Activated T-helper 17 cell treated with anti-CD3 and anti-CD28 coated beads, Interleukin-2, amount 50 U/mL, for 72 hours (primary cell): ENCODE data around the gene SRRM2. TPM values are rescaled to one million over a fixed set of nuclear protein-coding genes. Genes with fewer than 3 reads are reported as not detected.
A peak's percentile ranks its signal among the peaks of the same experiment; 100 is the strongest.

Source experiments
- ATAC-seq: fragments of 150-1000 bp; cut with Tn5 transposase; replicated peaks from 2 replicates; pipeline ENCODE4 v1.10.0; 2021; ENCODE audit warnings: mild to moderate bottlenecking, moderate library complexity
- H3K27ac Mint-ChIP-seq: one replicate; pipeline ENCODE4 v1.8.0; 2022; ENCODE audit warnings: mixed read lengths
- H3K27me3 Mint-ChIP-seq: one replicate; pipeline ENCODE4 v1.8.0; 2022; ENCODE audit warnings: mixed read lengths
- H3K36me3 Mint-ChIP-seq: one replicate; pipeline ENCODE4 v1.8.0; 2022; ENCODE audit warnings: low read depth, mild to moderate bottlenecking, mixed read lengths
- H3K4me1 Mint-ChIP-seq: one replicate; pipeline ENCODE4 v1.8.0; 2022; ENCODE audit warnings: mixed read lengths
- H3K4me3 Mint-ChIP-seq: one replicate; pipeline ENCODE4 v1.8.0; 2022; ENCODE audit warnings: mild to moderate bottlenecking, mixed read lengths
- H3K9me3 Mint-ChIP-seq: one replicate; pipeline ENCODE4 v1.8.0; 2022; ENCODE audit warnings: mixed read lengths
- total RNA-seq, 2 donors: library from RNA; stranded (reverse); gene quantifications; one replicate each; pipeline ENCODE4 v1.2.3, GENCODE V29; 2022

SRRM2 gene
- total RNA-seq, 2 donors from 2014 or later: 553 to 810 TPM

DNA sequence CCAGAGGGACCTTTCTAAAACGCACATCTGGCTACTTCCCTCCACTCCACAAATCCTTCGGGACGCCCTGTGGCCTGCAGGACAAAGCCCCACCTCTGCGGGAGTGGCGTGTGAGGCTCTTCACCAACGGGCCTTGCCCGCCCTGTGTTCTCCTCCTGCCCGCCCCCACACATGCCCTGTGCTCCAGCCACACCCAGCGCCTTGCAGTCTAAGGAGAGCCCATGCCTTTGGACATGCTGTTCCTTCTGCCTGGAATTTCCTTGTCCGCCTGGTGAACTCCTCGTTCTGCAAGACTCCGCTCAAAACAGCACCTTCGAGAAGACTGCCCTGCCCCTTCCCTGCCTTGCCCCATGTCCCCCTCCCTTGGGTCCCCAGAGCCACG lies 17.2 kb downstream of the SRRM2 start:
- H3K4me3 Mint-ChIP-seq: no peak overlapping the region
- no peak for ATAC-seq
- peaks cover 11% of the 10 kb centered on the region for H3K4me1 Mint-ChIP-seq
- peak overlapping the region; percentile 36 for H3K27ac Mint-ChIP-seq
- no peaks in the 10 kb centered on the region for H3K9me3 Mint-ChIP-seq
- H3K27me3 Mint-ChIP-seq: no peaks in the 10 kb centered on the region
- H3K36me3 Mint-ChIP-seq: peaks cover 91% of the 10 kb centered on the region

DNA sequence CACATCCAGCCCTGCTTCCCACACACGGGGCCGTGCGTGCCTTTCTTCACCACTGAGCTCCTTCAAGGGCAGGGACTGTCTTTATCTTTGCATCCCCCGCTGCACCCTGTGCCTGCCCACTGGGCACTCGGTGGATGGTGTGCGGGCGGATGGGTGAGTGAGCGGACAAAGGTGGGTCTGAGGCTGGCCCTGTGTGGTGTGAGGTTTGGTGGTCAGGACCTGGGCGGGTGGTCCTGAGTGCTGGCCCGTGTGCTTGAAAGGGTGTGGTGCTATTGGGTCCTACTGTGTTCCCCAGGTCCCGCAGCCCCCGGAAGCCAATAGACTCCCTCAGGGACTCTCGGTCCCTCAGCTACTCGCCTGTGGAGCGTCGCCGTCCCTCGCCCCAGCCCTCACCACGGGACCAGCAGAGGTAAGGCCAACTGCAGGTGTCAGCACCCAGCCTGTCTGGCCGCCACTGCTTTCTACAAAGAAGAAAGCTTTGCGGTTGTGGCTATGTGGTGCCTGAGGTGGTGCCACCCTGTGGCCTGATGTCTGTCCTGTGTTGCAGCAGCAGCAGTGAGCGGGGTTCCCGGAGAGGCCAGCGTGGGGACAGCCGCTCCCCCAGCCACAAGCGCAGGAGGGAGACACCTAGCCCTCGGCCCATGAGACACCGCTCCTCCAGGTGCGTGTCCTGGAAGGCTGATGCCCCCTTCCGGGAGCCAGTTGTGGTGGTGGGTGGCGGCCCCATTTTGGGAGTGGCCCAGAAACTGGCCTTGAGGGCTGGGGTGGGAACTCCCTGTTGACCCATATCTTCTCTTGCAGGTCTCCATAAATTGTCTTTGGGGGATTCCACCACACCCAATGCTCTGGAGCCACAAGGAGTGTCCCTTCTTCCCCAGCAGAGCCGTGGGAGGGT lies 17.9 kb downstream of the SRRM2 start:
- Mint-ChIP-seq H3K4me3 (no peak overlapping the region), H3K9me3 (no peaks in the 10 kb centered on the region), H3K36me3 (peaks cover 87% of the 10 kb centered on the region), H3K4me1 (peaks cover 11% of the 10 kb centered on the region), H3K27me3 (no peaks in the 10 kb centered on the region), H3K27ac (peak overlapping the region; percentile 41)
- ATAC-seq: peak; percentile 13

DNA sequence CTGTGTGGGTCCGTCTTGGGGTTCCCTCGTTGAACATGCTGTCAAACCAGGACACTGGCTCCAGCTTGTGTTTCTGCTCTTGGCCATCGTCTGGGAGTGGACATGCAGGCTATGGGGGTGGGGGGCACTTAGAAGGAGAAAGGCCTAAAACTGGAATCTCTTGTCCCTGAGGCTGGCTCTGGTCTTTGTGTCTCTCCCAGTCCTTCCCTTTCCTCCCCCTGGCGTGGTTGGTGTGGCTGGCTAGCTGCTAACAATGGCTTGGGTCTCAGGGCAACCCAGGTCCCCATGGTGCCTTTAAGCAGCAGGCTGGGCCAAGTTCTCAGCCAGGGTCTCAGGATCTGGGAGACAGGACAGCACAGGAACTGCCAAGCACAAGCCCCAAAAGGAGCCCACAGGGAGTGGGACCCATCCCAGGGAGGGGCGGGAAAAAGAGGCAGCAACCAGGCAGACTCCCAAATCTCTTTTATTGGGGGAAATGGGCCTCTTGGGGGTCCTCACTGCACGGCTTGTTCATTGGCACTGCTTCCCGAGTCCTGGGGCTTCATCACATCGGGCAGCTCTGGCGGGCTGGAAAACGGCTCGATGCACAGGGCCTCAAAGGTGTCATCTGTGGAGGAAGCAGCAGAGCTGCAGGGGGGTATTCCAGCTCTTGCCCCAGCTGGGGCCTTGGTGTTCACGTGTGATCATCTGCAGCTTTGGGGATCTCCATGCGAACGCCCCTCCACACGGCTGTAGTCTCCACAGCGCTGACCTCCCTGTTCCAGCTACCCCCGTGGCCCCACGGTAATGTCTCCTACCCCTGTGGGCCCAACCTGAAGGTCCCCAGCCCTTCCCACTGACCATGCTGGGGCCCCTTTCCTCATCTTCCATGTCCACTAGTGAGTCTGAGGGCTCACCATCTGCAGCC lies 19.3 kb downstream of the SRRM2 start:
- Mint-ChIP-seq H3K4me1 (peaks cover 15% of the 10 kb centered on the region), H3K4me3 (no peak overlapping the region), H3K27me3 (no peaks in the 10 kb centered on the region), H3K9me3 (no peaks in the 10 kb centered on the region), H3K27ac (peak overlapping the region; percentile 36), H3K36me3 (peaks cover 78% of the 10 kb centered on the region)
- no peak for ATAC-seq

DNA sequence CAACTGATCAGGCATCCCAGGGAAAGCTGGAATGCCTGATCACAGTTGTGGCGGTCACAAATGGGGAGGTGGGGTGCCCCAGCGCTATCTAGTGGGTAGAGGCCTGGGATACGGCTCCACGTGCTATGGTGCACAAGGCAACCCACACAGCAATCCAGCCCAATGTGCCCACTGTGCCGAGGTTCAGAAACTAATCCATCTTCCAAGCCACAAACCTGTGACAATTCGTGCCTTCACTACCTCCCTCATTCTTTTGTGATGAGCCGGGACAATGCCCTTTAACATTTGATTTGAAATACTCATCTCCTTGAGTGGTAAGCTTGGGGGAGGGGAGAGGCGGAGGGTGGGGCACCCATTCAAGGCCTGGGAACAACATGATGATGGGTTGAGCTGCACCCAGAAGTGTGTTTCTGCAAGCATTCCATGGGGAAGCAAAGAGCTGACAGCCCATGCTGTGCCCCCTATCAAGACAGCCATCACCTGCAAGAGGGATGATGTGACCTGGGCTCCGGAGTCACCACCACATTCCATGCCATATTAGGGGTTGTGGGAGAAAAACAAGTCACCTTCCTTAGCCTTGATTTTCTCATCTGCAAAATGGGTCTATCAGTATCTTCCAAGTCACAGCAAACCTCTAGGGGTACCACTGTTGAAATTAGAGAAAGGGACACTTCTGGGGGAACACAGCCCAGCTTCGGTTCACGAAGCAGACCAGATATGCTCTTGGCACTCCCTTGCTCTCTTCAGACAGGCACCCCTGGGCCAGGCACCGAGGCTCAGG lies 20.9 kb downstream of the SRRM2 start:
- Mint-ChIP-seq H3K4me1 (peaks cover 16% of the 10 kb centered on the region), H3K9me3 (no peaks in the 10 kb centered on the region), H3K4me3 (no peak overlapping the region), H3K36me3 (peaks cover 69% of the 10 kb centered on the region), H3K27ac (peak overlapping the region; percentile 53), H3K27me3 (no peaks in the 10 kb centered on the region)
- ATAC-seq: no peak

GRCh38 chr16:2774161-2774891 lies 21.9 kb downstream of the SRRM2 start:
- H3K36me3 Mint-ChIP-seq: peaks cover 60% of the 10 kb centered on the region
- H3K27me3 Mint-ChIP-seq: no peaks in the 10 kb centered on the region
- H3K4me1 Mint-ChIP-seq: peaks cover 20% of the 10 kb centered on the region
- no peak for ATAC-seq
- no peak overlapping the region for H3K4me3 Mint-ChIP-seq
- H3K27ac Mint-ChIP-seq: no peak overlapping the region
- no peaks in the 10 kb centered on the region for H3K9me3 Mint-ChIP-seq

DNA sequence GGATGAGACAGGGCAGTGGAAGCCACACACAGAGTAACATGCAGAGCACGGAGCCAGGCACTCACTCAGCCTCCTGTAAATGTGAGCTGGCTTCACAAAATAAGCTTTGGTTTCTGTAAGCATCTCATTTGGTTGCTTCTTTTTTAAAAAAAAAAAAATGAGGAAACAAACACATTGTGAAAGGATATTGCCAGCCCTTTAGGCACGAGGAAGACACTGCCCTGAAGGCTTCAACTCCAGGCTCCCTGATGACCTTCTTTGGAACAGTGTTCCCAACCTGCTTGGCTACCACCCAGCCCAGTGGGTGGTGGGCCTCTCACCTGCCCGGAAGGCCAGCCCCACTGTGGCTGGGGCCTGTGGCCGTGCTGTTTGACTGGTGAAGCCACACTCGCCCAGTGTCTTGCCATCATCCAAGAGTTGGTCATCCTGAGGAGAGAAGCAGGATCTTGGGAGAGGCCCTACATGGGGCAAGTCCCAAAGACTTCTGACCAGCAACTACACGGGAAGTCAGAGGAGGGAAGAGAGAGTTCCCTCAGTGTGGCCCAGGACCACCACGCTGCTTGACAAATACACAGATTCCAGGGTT lies 22.8 kb downstream of the SRRM2 start:
- Mint-ChIP-seq H3K4me1 (peaks cover 14% of the 10 kb centered on the region), H3K27ac (no peak overlapping the region), H3K36me3 (peaks cover 51% of the 10 kb centered on the region), H3K9me3 (no peaks in the 10 kb centered on the region), H3K27me3 (no peaks in the 10 kb centered on the region), H3K4me3 (peak overlapping the region; percentile 95)
- no peak for ATAC-seq

- Mint-ChIP-seq H3K4me1 (peaks cover 14% of the 10 kb centered on the region), H3K27ac (peak overlapping the region; percentile 95), H3K27me3 (no peaks in the 10 kb centered on the region), H3K36me3 (peaks cover 44% of the 10 kb centered on the region), H3K4me3 (peak overlapping the region; percentile 95), H3K9me3 (no peaks in the 10 kb centered on the region)
- ATAC-seq: no peak
Observed at GRCh38 chr16:2775765-2776499, 23.5 kb downstream of the SRRM2 start.

- peak overlapping the region; percentile 95 for H3K27ac Mint-ChIP-seq
- ATAC-seq: peak; percentile 42
- H3K4me1 Mint-ChIP-seq: peaks cover 14% of the 10 kb centered on the region
- H3K4me3 Mint-ChIP-seq: peak overlapping the region; percentile 95
- H3K36me3 Mint-ChIP-seq: peaks cover 37% of the 10 kb centered on the region
- H3K27me3 Mint-ChIP-seq: no peaks in the 10 kb centered on the region
- H3K9me3 Mint-ChIP-seq: no peaks in the 10 kb centered on the region
Observed at GRCh38 chr16:2776500-2777139, 24.2 kb downstream of the SRRM2 start.

DNA sequence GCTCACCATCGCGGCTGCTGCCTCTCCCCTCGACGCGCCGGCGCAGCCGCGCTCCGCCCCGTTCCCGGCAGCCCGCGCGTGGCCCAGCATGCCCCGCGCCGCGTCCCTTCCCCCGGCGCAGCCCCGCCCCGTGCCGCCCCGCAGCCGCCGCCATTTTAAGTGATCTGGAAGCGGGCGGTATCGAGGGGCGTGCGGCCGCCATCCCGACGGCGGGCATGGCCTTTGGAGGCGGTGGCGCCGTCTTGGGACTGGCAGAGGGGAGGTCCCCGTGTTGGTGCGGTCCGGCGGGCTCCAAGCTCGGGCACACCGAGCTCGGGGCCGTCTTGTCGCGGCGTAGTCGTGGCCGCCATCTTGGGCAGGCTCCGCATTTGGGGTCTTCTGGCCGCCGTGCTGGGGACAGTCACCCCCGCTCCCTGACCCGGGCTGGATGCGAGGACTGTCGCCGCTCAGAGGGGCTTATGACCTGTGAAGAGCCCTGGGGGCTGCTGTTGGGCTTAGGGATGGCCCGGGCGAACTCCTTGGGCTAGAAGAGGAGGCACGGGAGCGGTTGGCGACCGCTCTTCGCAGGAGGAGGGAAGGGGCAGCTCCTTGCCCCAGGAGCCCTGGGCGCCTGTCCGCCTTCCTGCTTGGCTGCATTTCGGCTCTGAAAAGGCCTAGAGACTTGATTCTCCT lies 24.9 kb downstream of the SRRM2 start, which contains the start of gene ELOB:
ELOB (minus strand) TSS at position 50 of the 672 bp plus-strand sequence; CDS start at position 9, 41 bp downstream.
- peak; percentile 95 for ATAC-seq
- H3K36me3 Mint-ChIP-seq: peaks cover 30% of the 10 kb centered on the region
- peaks cover 10% of the 10 kb centered on the region for H3K4me1 Mint-ChIP-seq
- H3K4me3 Mint-ChIP-seq: peak within 1 kb of the TSS; percentile 95
- H3K27ac Mint-ChIP-seq: peak within 1 kb of the TSS; percentile 95
- no peaks in the 10 kb centered on the region for H3K9me3 Mint-ChIP-seq
- no peaks in the 10 kb centered on the region for H3K27me3 Mint-ChIP-seq

- H3K4me3 Mint-ChIP-seq: peak overlapping the region; percentile 95
- peaks cover 23% of the 10 kb centered on the region for H3K36me3 Mint-ChIP-seq
Observed at GRCh38 chr16:2777903-2778629, 25.6 kb downstream of the SRRM2 start.

DNA sequence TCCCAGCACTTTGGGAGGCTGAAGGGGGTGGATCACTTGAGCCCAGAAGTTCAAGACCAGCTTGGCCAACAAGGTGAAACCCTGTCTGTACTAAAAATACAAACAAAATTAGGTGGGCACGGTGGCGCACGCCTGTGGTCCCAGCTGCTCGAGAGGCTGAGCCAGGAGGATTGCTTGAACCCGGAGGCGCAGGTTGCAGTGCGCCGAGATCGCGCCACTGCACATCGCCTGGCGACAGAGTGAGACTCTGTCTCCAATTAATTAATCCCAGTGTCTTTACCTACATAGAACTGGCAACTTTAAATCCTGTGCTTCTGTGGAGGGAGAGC lies 26.2 kb downstream of the SRRM2 start:
- Mint-ChIP-seq H3K27me3 (no peaks in the 10 kb centered on the region), H3K9me3 (no peaks in the 10 kb centered on the region), H3K4me3 (peak overlapping the region; percentile 95), H3K4me1 (peaks cover 9% of the 10 kb centered on the region), H3K36me3 (peaks cover 21% of the 10 kb centered on the region), H3K27ac (peak overlapping the region; percentile 95)
- ATAC-seq: no peak

More at GRCh38 chr16:2777903-2778629, 25.6 kb downstream of the SRRM2 start:
- H3K27me3 Mint-ChIP-seq: no peaks in the 10 kb centered on the region
- H3K4me1 Mint-ChIP-seq: peaks cover 9% of the 10 kb centered on the region
- ATAC-seq: peak; percentile 29
- H3K9me3 Mint-ChIP-seq: no peaks in the 10 kb centered on the region
- peak overlapping the region; percentile 95 for H3K27ac Mint-ChIP-seq
